T follicular helper cell (primary cell): ENCODE measurements around the gene FECH.
"Not testable (repeated sequence)": the region's sequence is repeated elsewhere in the genome, so short reads cannot be mapped to it uniquely, and the experiment has no call there.

ENCODE experiments used
- DNase-seq: peaks from one replicate; pipeline ENCODE4 v3.0.0-alpha.2; 2020; ENCODE audit warnings: low read depth

The FECH gene

DNA sequence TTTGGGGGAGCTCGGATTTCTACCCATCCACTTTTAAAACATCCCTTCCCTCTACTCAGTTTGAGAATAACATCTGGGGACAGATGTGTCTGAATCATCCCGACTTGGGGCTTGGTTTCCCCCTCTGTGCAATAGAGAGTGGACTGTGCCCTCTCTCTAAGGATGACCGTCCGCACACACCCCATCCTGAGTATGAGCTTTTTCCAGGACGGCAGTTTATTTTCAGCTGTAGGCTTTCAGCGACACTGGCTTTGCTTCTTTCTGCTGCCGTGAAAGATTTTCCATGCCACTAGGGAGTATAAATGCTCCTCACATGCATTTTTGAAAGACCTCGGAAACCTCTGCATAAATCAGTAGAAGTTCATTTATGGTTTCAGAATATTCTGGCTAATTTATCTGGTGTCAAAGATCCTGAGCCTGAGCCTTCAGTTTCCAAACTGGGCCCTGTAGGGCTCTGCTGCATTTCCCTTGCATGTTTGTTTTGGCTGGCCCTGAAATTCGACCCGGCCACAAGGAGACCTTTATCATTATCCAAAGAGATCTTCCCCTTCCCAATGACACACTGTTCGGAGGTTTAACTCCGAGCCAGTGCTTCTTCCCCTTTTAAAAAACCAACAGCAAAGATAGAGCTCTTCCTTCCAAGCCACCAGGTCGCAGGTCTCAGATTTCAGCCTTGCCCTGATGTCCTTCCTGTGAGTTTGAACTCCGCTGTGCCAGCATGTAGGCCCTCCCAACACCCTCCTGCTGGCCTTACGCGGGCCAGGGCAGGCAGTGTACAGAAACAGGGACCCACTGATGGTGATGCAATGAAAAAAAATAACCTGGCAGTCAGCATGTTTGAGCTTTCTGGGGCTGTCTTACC, 53.3 kb downstream of the FECH start:
- no peak for DNase-seq

DNA sequence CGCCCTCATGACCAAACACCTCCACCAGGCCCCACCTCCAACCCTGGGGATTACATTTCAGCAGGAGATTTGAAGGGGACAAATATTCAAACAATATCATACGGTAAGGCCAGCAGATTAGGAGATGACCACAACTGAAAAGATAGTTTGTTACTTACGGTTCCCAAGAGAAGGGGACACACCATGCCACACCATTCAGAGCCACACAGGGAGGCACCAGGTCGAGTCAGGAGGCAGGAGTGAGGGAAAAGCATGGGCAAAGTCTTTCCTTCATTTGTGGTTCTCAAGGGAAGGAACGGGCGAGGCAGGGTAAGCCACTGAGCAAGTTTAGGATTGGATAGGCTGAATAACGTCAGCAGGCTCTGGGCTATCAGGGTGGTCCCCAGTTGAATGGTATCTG, 57.4 kb downstream of the FECH start:
- no peak for DNase-seq

DNA sequence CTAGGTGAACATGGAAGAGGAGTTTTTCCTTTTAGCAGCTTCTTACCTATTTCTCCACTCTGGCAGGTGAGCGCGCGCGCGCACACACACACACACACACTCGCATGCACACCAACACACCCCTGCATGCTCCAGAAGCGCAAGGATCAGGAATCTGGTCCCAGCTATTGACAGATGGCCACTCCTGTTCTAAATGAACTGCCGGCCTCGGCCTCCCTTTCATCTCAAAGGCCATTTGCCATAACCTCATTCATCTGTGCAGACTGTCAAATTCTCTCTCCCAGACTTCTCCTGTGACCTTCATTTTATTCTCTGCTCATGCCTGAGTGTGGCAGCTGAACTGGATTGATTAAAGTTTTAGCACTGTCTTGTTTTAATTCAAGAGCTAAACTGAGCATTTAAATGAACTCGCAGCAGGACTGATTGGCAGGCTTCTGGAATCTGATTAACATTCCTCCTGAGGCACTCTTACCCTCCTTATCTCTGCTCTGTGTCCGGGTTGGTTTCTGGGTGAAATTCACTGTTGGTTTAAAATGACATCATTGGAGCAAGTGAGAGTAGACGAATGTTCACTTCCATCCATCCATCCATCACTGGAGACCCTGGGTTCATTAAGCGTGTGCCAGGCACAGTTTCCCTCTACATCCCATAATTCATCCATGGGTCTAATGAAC, 58.8 kb downstream of the FECH start:
- DNase-seq: no peak

DNA sequence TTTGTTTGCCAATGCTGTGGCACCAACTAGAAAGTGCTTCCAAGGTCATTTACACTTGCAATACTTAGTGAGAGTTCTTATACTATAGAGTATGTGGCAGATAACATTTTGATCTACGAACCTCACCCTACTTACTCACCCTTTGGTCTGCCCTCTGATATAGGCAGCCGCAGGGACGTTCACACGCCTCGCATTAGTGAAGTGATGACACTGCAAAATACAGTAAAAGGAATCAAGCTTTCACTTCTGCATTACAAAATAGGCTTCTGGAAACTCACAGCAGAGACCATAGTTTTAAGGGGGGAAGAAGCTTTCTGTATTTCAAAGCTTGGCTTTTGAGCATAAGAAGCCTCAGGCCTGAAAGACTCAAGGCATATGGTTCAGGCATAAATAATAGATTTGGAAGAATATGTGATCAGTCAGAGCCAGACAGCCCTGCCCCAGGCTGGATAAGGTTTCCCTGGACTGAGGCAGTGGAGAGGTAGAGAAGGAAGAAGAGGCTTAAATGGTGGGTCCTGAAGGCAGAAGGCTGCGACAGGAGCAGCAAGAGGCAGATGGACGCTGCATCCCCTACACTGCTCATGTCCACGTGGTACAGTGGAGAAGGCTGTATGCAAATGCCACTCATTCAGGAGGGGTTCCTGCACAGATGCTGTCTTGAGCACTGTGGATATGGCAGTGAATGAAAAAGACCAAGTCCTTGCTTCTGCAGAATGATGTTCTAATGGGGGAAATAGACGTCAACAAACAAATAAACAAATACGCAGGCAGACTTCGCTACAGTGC, 63.1 kb downstream of the FECH start:
- no peak for DNase-seq

DNA sequence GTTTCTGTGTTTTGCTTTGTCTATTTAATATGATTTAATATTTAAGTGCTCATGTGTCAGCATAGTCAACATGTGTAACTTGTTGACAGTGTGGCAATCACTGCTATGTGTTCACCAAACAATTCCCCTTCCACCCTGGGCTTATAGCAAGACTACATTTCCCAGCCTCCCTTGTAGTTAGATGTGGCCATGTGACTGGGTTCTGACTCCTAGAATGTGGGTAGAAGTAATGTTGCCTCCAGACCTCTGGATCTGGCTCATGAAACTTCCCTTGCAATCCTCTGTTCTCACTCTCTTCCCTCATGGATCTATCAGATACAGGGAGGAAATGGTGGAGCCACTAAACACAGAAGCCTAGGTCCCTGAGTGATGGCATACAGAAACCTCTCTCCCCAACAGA, 64.2 kb downstream of the FECH start:
- DNase-seq: not testable (repeated sequence)

DNA sequence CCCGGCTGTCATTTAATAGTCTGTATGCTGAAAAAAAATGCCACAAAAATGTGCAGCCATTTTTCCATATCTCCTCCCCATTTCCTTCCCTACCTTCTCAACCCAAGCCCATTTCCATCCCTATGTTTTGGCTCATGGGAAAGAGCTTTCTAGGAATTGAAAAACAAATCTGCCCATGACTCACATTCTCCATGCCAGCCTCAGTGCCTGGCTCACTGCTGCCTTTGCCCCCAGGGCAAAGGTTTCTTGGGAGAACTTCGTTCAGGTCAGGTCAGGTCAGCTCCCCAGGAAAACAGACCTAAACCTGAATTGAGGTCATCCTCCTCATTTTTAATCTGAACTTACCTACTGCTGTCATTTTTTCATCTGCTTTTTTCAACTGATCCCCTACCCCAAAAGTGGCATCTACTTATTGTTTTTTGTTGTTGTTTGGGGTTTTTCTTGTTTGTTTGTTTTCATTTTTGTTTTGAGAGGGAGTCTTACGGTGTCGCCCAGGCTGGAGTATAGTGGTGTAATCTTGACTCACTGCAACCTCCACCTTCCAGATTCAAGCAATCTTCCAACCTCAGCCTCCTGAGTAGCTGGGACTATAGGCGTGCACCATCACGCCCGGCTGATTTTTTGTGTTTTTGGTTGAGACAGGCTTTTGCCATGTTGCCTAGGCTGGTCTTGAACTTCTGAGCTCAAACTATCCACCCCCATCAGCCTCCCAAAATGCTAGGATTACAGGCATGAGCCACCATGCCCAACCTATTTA, 66.7 kb downstream of the FECH start:
- no peak for DNase-seq

DNA sequence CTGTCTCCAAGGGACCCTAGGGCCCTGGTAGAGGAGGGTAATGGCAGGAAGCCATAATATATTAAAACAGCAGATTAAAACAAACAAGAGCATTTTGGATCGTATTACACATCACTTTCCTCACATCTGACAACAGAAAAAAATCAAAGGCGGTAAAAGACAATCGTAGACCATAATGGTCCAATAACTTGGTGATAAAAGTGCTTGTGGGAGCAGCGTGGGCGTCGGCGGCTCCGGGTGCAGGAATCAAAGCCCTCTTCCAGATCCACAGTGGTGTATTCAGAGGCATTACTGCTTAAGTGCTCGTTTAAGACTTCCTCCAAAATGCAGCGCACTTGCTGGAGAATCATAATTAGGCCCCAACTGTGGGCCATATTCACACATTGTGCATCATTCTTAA, 68.0 kb downstream of the FECH start:
- no peak for DNase-seq

DNA sequence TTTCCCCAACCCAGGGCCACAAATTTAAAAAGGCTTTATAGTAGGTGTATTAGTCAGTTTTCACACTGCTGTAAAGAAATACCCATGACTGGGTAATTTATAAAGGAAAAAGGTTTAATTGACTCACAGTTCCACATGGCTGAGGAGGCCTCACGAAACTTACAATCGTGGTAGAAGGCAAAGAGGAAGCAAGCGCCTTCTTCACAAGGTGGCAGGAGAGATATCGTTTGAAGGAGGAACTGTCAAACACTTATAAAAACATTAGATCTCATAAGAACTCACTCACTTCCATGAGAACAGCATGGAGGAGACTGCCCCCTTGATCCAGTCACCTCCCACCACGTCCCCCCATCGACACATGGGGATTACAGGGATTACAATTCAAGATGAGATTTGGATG, 70.4 kb downstream of the FECH start:
- no peak for DNase-seq

DNA sequence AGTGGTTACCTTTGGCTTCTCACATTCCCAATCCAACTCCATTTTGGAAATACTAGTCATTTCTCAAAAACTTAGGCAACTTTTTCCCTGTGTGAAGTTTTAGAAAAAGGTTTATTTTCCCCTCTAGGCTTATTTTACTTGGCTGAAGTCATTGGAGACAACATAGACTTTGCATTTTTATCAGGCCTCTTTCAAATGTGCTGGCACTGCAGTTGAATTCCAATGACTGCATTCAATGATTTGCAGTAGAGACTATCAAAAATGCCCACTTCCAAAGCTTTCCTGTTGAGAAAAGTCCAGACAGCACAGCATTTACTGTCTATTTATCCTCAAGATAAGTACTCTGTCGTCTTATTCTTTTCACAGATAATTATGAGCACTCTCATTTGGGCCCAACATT, 81.3 kb downstream of the FECH start:
- no peak for DNase-seq

DNA sequence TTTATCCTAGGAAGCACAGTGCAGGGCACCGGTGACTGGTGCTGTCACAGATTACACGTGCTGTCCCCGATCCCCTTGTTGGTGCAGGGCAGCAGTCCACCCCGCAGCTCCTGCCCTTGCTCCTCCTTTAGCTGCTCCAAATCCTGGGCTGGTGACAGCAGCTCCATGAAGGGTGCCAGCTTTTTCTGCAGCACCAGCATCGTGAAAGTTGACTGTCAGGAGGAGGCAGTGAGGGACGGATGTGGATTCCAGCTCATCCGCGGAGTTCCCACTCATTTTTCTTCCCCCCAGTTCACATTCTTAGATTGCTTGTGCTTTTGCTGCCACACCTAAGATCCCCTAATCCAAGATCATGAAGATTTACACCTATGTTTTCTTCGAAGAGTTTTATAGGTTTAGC, 83.9 kb downstream of the FECH start:
- DNase-seq: no peak

DNA sequence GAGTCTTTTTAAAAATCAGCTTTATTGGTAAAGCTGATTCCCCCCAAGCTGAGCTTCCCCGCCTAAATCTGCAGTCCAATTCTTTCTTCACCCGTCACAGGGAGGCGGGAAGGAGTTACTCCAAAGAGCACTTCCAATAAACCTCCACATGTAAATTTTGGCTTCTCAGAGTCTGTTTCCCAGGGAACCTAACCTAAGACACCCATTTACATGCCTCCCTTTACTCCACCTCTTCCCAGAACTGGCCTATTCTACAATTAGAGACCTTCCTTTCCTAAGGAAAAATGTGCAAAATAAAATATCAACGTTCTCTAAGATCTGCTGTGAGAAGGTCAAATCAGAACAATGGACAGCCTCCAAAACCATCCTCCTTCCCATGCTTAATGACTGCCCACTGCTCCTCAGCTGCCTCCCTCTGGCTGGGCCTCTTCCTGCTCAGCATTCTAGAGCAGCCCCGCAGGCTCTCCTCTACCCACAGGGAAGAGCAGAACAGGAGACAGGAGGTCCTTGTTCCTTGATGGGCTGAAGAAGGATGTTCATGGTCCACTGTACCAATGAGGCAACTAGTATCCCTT, 87.7 kb downstream of the FECH start:
- DNase-seq: no peak
